Neural progenitor cell (in vitro differentiated cells): ENCODE measurements around the gene DLL1. TPM values are rescaled to one million over a fixed set of nuclear protein-coding genes. Genes with fewer than 3 reads are reported as not detected.

ENCODE experiments used
- DNase-seq: peaks from one replicate; pipeline ENCODE4 v3.0.0-alpha.2; 2016; ENCODE audit warnings: low spot score
- H2AFZ ChIP-seq: fragments of 200-600 bp; sonication (generic); replicated peaks from 2 replicates; pipeline ENCODE4 v1.6.1; 2016; ENCODE audit warnings: antibody characterized with exemption
- H3F3A ChIP-seq: fragments of 200-600 bp; sonication (generic); 2 replicates; pipeline ENCODE4 v1.6.1; 2016; ENCODE audit warnings: antibody characterized with exemption, low read depth
- H3K27ac ChIP-seq: fragments of 200-600 bp; sonication (generic); 2 replicates; pipeline ENCODE4 v1.5.1; 2016; ENCODE audit warnings: mild to moderate bottlenecking
- H3K27me3 ChIP-seq: fragments of 200-600 bp; sonication (generic); 2 replicates; pipeline ENCODE4 v1.6.1; 2016; ENCODE audit warnings: mild to moderate bottlenecking, moderate library complexity
- H3K36me3 ChIP-seq: fragments of 200-600 bp; sonication (generic); 2 replicates; pipeline ENCODE4 v1.5.1; 2016
- H3K4me1 ChIP-seq: fragments of 200-600 bp; sonication (generic); 2 replicates; pipeline ENCODE4 v1.6.1; 2016; ENCODE audit warnings: mixed run types
- H3K4me2 ChIP-seq: fragments of 200-600 bp; sonication (generic); 2 replicates; pipeline ENCODE4 v1.6.1; 2016
- H3K4me3 ChIP-seq: fragments of 200-600 bp; sonication (generic); 2 replicates; pipeline ENCODE4 v1.5.1; 2016
- H3K79me2 ChIP-seq: fragments of 200-600 bp; sonication (generic); 2 replicates; pipeline ENCODE4 v1.6.1; 2016; ENCODE audit warnings: low read depth
- H3K9ac ChIP-seq: fragments of 200-600 bp; sonication (generic); 2 replicates; pipeline ENCODE4 v1.6.1; 2016
- H3K9me3 ChIP-seq: fragments of 200-600 bp; sonication (generic); 2 replicates; pipeline ENCODE4 v1.5.1; 2016; ENCODE audit warnings: low read depth
- H4K20me1 ChIP-seq: fragments of 200-600 bp; sonication (generic); 2 replicates; pipeline ENCODE4 v1.6.1; 2016; ENCODE audit warnings: low read depth
- H3K27ac Mint-ChIP-seq: 3 replicates; pipeline ENCODE4 v1.8.0; 2021; ENCODE audit warnings: mixed read lengths
- H3K27me3 Mint-ChIP-seq: 2 replicates; pipeline ENCODE4 v1.8.0; 2022; ENCODE audit warnings: low read depth, mild to moderate bottlenecking, inconsistent platforms, moderate library complexity, mixed read lengths; ENCODE audit not compliant: insufficient read depth
- H3K36me3 Mint-ChIP-seq: 3 replicates; pipeline ENCODE4 v1.8.0; 2021; ENCODE audit warnings: mixed read lengths
- H3K4me1 Mint-ChIP-seq: 3 replicates; pipeline ENCODE4 v1.8.0; 2021; ENCODE audit warnings: mixed read lengths
- H3K4me3 Mint-ChIP-seq: 3 replicates; pipeline ENCODE4 v1.8.0; 2021; ENCODE audit warnings: mild to moderate bottlenecking, moderate library complexity, mixed read lengths
- H3K9me3 Mint-ChIP-seq: 3 replicates; pipeline ENCODE4 v1.8.0; 2020; ENCODE audit warnings: mixed read lengths
- CTCF ChIP-seq: fragments of 200-600 bp; sonication (generic); IDR thresholded peaks from 2 replicates; pipeline ENCODE4 v1.5.1; 2017; ENCODE audit warnings: antibody characterized with exemption, mild to moderate bottlenecking
- EZH2 ChIP-seq: fragments of 200-600 bp; sonication (generic); IDR thresholded peaks from 2 replicates; pipeline ENCODE4 v1.6.1; 2017; ENCODE audit warnings: antibody characterized with exemption, mild to moderate bottlenecking, moderate library complexity
- EZH2phosphoT487 ChIP-seq: fragments of 200-600 bp; sonication (generic); IDR thresholded peaks from 2 replicates; pipeline ENCODE4 v1.6.1; 2017; ENCODE audit warnings: antibody characterized with exemption
- total RNA-seq: library from RNA; depleted of rRNA; stranded (reverse); fragments of >200 nt; gene quantifications from 2 replicates; pipeline ENCODE4 v1.2.3, GENCODE V29; 2015; ENCODE audit warnings: low replicate concordance

Gene DLL1
- total RNA-seq, 1 donor from 2014 or later: 35.9 TPM

- H3K9me3 Mint-ChIP-seq: no peaks in the 10 kb centered on the region
- H3K27ac ChIP-seq: no peak overlapping the region
Measured at GRCh38 chr6:170244721-170245474, 46.0 kb downstream of the DLL1 start.

GRCh38 chr6:170243791-170244291, 47.0 kb downstream of the DLL1 start:
- TF ChIP-seq EZH2: no peak
- no peak for TF ChIP-seq EZH2phosphoT487
- TF ChIP-seq CTCF: no peak
- Histone ChIP-seq H3K4me2 (peak overlapping the region; percentile 22), H2AFZ (peak overlapping the region; percentile 45)

More at GRCh38 chr6:170244721-170245474, 46.0 kb downstream of the DLL1 start:
- no peaks in the 10 kb centered on the region for H3K36me3 Mint-ChIP-seq
- H3K4me3 Mint-ChIP-seq: peak overlapping the region; percentile 46
- peaks cover 51% of the 10 kb centered on the region for H3K4me1 Mint-ChIP-seq
- Histone ChIP-seq H2AFZ (no peak overlapping the region), H3K9ac (no peak overlapping the region), H3K4me1 (peaks cover 28% of the 10 kb centered on the region), H3K27me3 (no peaks in the 10 kb centered on the region), H3K79me2 (no peaks in the 10 kb centered on the region), H3K4me3 (no peak overlapping the region), H3K9me3 (no peaks in the 10 kb centered on the region), H3K36me3 (no peaks in the 10 kb centered on the region), H3K4me2 (no peak overlapping the region), H4K20me1 (no peaks in the 10 kb centered on the region), H3F3A (peaks cover 15% of the 10 kb centered on the region)
- TF ChIP-seq EZH2 (no peak), CTCF (no peak), EZH2phosphoT487 (no peak)
- H3K27me3 Mint-ChIP-seq: peaks cover 12% of the 10 kb centered on the region
- H3K27ac Mint-ChIP-seq: peak overlapping the region; percentile 93
- DNase-seq: no peak

GRCh38 chr6:170243386-170243785, 47.5 kb downstream of the DLL1 start:
- no peak overlapping the region for H3K9ac ChIP-seq
- Mint-ChIP-seq H3K36me3 (no peaks in the 10 kb centered on the region), H3K4me1 (peaks cover 49% of the 10 kb centered on the region), H3K9me3 (no peaks in the 10 kb centered on the region), H3K27ac (peak overlapping the region; percentile 88), H3K27me3 (peaks cover 11% of the 10 kb centered on the region), H3K4me3 (peak overlapping the region; percentile 22)
- no peak for DNase-seq
- H3K27ac ChIP-seq: no peak overlapping the region
- peak overlapping the region; percentile 45 for H2AFZ ChIP-seq
- TF ChIP-seq CTCF (no peak), EZH2 (no peak), EZH2phosphoT487 (no peak)
- no peaks in the 10 kb centered on the region for H3K9me3 ChIP-seq
- H3K4me3 ChIP-seq: no peak overlapping the region
- H3K27me3 ChIP-seq: no peaks in the 10 kb centered on the region
- peak overlapping the region; percentile 22 for H3K4me2 ChIP-seq
- H3K36me3 ChIP-seq: no peaks in the 10 kb centered on the region
- H3F3A ChIP-seq: peaks cover 15% of the 10 kb centered on the region
- no peaks in the 10 kb centered on the region for H3K79me2 ChIP-seq
- H3K4me1 ChIP-seq: peaks cover 28% of the 10 kb centered on the region
- H4K20me1 ChIP-seq: no peaks in the 10 kb centered on the region

More at GRCh38 chr6:170243791-170244291, 47.0 kb downstream of the DLL1 start:
- no peaks in the 10 kb centered on the region for H3K36me3 ChIP-seq
- H3K9me3 Mint-ChIP-seq: no peaks in the 10 kb centered on the region
- peak overlapping the region; percentile 93 for H3K27ac Mint-ChIP-seq
- peaks cover 15% of the 10 kb centered on the region for H3F3A ChIP-seq
- H3K36me3 Mint-ChIP-seq: no peaks in the 10 kb centered on the region
- H3K79me2 ChIP-seq: no peaks in the 10 kb centered on the region
- DNase-seq: peak; percentile 49
- peak overlapping the region; percentile 46 for H3K4me3 Mint-ChIP-seq
- no peak overlapping the region for H3K9ac ChIP-seq
- H3K27me3 ChIP-seq: no peaks in the 10 kb centered on the region
- no peak overlapping the region for H3K27ac ChIP-seq
- H3K4me1 Mint-ChIP-seq: peaks cover 52% of the 10 kb centered on the region
- peaks cover 14% of the 10 kb centered on the region for H3K27me3 Mint-ChIP-seq
- H3K4me1 ChIP-seq: peaks cover 28% of the 10 kb centered on the region
- H3K9me3 ChIP-seq: no peaks in the 10 kb centered on the region
- no peak overlapping the region for H3K4me3 ChIP-seq
- no peaks in the 10 kb centered on the region for H4K20me1 ChIP-seq
